Measurements from ENCODE around the gene RABGAP1L.

- TF ChIP-seq CTCF (IDR thresholded peaks at IDR 0.05; ENCODE audit: extremely low read depth in 1 of 2, insufficient read depth in 1 of 2, low read depth in 1 of 2, low read length in 2 of 2) = no peak
- TF ChIP-seq MAX (IDR thresholded peaks at IDR 0.05; ENCODE audit: insufficient read depth, insufficient read length) = no peak
- TF ChIP-seq POLR2A (IDR thresholded peaks at IDR 0.05; ENCODE audit: low read depth, low read length) = no peak
- no peak for TF ChIP-seq POLR2AphosphoS5 (IDR thresholded peaks at IDR 0.05; ENCODE audit: insufficient read depth, low read depth, low read length)
- no peak for TF ChIP-seq EZH2 (IDR thresholded peaks at IDR 0.05; ENCODE audit: borderline replicate concordance, low read depth, low read length, severe bottlenecking)
- no peak for TF ChIP-seq FOS (IDR thresholded peaks at IDR 0.05; ENCODE audit: borderline replicate concordance, insufficient read depth, low read length)
These were observed 639.8 kb downstream of the RABGAP1L start for GRCh38 chr1:174799136-174799479.

All from endothelial cell of umbilical vein (primary cell).